Epithelial cell of esophagus (primary cell): ENCODE data around the gene PRSS50.

ENCODE experiments used
- DNase-seq: peaks from one replicate; pipeline ENCODE4 v3.0.0; 2010; ENCODE audit warnings: low read depth
- H3K4me3 ChIP-seq: 2 replicates; pipeline ENCODE4 v1.5.1; 2011; ENCODE audit warnings: mild to moderate bottlenecking, low read length, control low read depth
- TF ChIP-seq, protein P1 (sequence below): IDR thresholded peaks from 2 replicates; pipeline ENCODE4 v1.5.1; 2011; ENCODE audit warnings: low read depth, mild to moderate bottlenecking, low read length, control low read depth, inconsistent platforms; ENCODE audit not compliant: insufficient read depth; ENCODE audit errors: missing control alignments

PRSS50 gene

DNA sequence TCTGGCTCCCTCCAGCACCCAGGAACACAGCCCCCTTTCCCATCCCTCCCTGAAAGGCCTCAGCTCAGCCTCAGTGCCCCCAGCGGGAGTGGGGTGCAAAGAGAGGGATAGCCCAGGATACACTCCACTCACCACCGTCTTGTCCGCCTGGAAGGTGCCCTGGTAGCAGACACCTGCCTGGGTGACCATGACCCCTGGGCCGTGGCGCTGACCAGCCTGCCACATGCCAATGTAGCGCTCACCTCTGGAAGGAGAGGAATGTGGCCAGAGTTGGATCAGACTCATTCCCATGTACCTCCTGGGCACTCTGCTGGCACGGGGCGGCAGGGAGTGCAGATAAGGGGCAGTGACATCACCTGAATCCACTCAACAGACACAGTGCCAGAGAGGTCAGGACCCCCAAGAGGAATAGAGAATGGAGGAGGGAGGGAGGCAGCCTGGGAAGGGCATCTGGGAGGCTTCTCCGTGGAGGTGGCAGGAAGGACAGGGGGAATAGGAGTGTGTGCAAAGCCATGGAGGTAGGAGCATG is 37.3 kb downstream of the PRSS50 start:
- TF ChIP-seq, protein P1, sequence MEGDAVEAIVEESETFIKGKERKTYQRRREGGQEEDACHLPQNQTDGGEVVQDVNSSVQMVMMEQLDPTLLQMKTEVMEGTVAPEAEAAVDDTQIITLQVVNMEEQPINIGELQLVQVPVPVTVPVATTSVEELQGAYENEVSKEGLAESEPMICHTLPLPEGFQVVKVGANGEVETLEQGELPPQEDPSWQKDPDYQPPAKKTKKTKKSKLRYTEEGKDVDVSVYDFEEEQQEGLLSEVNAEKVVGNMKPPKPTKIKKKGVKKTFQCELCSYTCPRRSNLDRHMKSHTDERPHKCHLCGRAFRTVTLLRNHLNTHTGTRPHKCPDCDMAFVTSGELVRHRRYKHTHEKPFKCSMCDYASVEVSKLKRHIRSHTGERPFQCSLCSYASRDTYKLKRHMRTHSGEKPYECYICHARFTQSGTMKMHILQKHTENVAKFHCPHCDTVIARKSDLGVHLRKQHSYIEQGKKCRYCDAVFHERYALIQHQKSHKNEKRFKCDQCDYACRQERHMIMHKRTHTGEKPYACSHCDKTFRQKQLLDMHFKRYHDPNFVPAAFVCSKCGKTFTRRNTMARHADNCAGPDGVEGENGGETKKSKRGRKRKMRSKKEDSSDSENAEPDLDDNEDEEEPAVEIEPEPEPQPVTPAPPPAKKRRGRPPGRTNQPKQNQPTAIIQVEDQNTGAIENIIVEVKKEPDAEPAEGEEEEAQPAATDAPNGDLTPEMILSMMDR = no peak
- no peak for DNase-seq
- no peak overlapping the region for H3K4me3 ChIP-seq

DNA sequence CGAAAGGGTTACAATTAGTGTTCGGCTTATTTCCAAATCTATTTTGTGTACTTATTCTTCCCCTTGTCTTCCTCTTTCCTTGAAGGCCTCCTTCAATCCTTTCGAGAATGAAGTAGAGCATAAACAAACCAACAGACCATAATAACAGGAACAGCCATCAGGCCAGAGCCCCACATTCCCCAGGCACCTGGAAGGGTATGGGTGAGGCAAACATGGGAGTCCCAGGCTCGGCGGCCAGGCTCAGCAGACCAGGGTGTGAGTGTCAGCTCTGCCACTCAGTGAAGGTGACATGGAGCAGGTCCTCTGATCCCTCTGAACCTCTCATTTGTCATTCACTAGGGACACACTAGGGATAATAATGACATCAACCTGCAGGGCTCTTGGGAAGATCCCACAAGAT is 38.0 kb downstream of the PRSS50 start:
- DNase-seq = no peak
- TF ChIP-seq, protein P1 = no peak
- H3K4me3 ChIP-seq = no peak overlapping the region

DNA sequence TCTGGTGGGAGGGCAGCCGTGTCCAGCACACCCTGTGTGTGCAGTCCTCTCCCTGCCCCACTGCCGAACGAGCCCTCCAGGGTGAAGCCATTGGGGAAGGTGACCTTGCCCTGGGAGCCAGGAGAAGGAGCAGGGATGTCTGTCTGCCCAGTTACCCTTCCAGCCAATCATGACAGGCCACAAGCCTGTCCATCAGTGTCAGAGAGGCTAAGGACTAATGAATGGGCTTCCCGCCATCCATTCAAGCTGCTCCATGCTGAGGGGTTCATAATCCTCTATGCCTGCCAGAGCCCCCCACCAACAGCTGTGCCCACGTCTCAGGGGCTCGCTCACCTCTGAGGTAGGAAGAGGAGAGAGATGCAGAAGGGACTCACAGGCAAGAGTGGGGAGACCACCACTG is 39.4 kb downstream of the PRSS50 start:
- no peak overlapping the region for H3K4me3 ChIP-seq
- TF ChIP-seq, protein P1 = no peak
- no peak for DNase-seq

DNA sequence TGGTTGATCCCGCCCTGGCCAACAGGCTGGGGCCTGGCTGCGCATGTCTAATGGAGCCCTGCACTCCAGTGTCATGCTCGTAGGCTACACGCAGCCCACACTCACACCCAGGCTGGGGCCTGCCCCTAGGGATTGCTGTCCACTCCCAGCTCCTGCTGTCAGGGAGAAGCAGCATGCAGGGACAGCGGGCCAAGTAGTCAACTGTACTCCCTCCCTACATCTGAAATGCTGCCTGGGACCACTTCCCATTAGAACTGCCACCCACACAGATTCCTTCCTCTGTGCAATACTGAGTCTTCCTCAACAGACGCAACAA is 40.3 kb downstream of the PRSS50 start:
- TF ChIP-seq, protein P1 = no peak
- DNase-seq = no peak

DNA sequence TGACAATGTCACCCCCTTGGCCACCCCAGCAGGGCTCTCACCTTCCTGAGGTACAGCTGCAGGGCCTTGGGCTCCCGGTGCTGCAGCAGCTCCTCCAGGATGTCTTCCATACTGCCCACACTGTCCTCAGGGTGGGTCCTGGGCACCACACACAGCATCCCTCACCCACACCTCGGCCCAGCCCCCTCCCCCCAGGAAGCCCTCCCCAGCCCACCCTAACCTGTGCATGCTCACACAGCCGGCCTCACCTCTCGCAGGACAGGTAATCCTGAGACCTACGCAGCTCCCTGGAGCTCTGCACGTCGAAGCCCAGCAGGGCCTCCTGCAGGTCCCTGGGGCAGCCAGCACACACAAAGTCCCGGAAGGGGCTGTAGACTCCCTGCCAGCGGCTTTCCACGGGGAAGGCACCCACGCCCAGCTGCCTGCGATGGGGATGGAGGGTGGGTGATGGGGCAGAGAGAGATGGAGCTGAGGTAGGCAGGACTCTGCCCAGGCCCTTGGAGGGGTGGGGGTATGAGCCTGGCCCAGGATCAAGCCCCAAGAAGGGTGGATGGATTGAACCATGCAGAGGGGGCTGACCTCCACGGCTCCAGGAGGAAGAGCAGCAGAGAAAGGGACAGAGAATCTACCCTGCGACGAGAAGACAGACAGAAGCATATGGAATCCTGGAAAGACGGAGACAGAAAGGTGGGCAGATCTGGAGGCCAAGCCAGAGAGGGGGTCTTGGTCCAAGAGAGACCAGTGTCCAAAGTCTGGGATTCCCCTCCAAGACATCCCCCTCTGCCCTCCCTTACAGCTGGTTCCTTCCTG is 40.9 kb downstream of the PRSS50 start:
- no peak for DNase-seq
- H3K4me3 ChIP-seq = no peak overlapping the region
- TF ChIP-seq, protein P1 = no peak

More for the DNA sequence above, 40.3 kb downstream of the PRSS50 start:
- no peak overlapping the region for H3K4me3 ChIP-seq

DNA sequence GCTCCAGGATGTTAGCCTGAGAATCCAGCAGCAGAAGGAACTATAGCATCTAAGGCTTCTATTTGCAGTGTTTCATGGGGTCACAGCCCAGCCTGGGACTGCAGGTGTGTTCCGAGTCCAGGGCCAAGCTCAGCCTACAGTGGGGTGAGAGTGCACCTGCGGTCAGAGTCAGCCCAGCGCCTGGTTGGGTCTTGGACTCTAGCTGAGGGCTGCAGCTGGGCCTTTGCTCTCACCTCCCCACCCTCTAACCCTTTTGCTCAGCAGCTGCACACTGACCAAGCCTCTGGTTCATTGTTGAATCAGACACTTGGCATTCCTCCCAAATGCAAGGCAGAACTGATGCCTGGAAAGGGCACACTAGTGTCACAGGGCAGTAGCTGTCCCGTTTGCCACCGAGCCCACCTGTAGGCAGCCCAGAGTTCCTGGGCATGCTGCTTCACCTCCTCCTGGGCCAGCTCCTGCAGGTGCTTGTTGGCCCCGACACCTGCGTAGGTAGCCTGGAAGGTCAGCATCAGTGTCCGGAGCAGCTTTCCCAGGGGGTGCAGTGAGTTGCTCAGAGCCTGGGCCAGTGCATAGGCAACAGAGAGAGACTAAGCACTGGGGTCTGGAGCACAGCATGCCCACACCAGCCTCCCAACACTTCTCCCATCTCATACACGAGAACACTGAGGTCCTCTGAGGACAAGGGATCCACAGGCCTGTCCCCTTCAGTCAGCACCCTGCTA is 41.7 kb downstream of the PRSS50 start:
- H3K4me3 ChIP-seq = no peak overlapping the region
- DNase-seq = no peak
- TF ChIP-seq, protein P1 = no peak
